ENCODE results near the gene HMX3. TPM values are rescaled to one million over a fixed set of nuclear protein-coding genes. Genes with fewer than 3 reads are reported as not detected.
A peak's percentile ranks its signal among the peaks of the same experiment; 100 is the strongest.

The HMX3 gene
- total and polyA plus RNA-seq, 2 donors (not counting 3 experiments of a cell fraction or from before 2014, with no cell fraction given) = not detected

DNA sequence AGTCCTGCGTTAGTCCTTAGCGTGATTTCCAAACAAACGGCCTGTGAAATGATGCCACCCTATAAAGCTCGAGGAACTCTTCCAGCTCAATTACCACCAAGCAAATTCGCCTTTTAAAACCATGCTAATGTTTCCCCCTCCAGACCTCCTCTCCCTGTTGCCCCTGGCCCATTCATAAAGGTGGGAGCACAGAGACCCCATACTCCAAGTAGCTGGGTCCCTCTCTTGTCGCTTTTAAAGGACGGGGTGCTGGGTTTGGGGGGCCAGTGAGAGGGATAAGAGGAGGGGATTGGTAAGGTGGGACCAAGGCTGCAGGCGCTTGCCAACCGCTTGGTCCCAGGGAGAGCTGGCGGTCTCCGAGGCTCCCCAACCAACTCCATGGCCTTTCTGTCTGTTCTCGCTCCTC, 13.4 kb downstream of the HMX3 start:
- Histone ChIP-seq H4K20me1 (replicated peaks; ENCODE audit: control insufficient read depth, extremely low read depth, insufficient read depth, low read length) (no peaks in the 10 kb centered on the region), H3K27ac (ENCODE audit: insufficient read depth, low read depth, low read length) (no peak overlapping the region), H3K4me2 (ENCODE audit: insufficient read depth, low read length) (no peak overlapping the region), H3K4me3 (replicated peaks in 1 of 3; ENCODE audit: insufficient read depth in 1 of 3, low read depth in 1 of 3, low read length in 3 of 3) (no peak overlapping the region), H3K9ac (replicated peaks; ENCODE audit: extremely low read depth, insufficient read depth, low read length) (no peak overlapping the region), H3K9me1 (replicated peaks; ENCODE audit: control insufficient read depth, extremely low read depth, insufficient read depth, low read length) (no peaks in the 10 kb centered on the region), H3K36me3 (ENCODE audit: control insufficient read depth in 2 of 2, extremely low read depth in 1 of 2, insufficient read depth in 2 of 2, low read length in 2 of 2) (no peaks in the 10 kb centered on the region), H3K79me2 (ENCODE audit: control insufficient read depth, insufficient read depth, low read length) (no peaks in the 10 kb centered on the region), H3K9me3 (replicated peaks; ENCODE audit: control insufficient read depth, insufficient read depth, low read length) (no peaks in the 10 kb centered on the region), H3K4me1 (ENCODE audit: control insufficient read depth, extremely low read depth, insufficient read depth, low read length) (peaks cover 8% of the 10 kb centered on the region), H3K27me3 (ENCODE audit: control insufficient read depth in 2 of 2, insufficient read depth in 2 of 2, low read length in 2 of 2) (peaks cover 80 to 91% of the 10 kb centered on the region in 2 experiments), H2AFZ (ENCODE audit: low read depth, low read length) (no peak overlapping the region)
- FAIRE-seq = peak; percentile 28
- TF ChIP-seq POLR2A (IDR thresholded peaks at IDR 0.05; ENCODE audit: low read depth, low read length) (no peak), MYC (IDR thresholded peaks at IDR 0.05; ENCODE audit: low read depth, low read length) (no peak), CTCF (IDR thresholded peaks at IDR 0.05; ENCODE audit: extremely low read depth in 1 of 2, insufficient read depth in 1 of 2, low read depth in 1 of 2, low read length in 2 of 2) (no peak), EZH2 (IDR thresholded peaks at IDR 0.05; ENCODE audit: borderline replicate concordance, low read depth, low read length, severe bottlenecking) (peak; percentile 76)
- intact Hi-C loops (cut with micrococcal nuclease) = no loop called here
- no peak for DNase-seq (ENCODE audit: low read depth, low spot score)
- dilution Hi-C loops (cut with MboI; ENCODE audit: extremely low pct_ligation_motif_present, low sequenced_read_pairs) = no loop called here
- BruUV-seq (replicated peaks) = no TSS peak
- ChIA-PET CTCF (interaction anchor here (2.5 to 3.1 kb wide), 2 partner anchors 9 to 15 kb away, joined by 12 to 20 read pairs; no protein-coding TSS in a partner anchor), POLR2A (interaction anchor here (0.6 kb wide), 1 partner anchor 74 kb away, joined by 4 read pairs; no protein-coding TSS in a partner anchor)

DNA sequence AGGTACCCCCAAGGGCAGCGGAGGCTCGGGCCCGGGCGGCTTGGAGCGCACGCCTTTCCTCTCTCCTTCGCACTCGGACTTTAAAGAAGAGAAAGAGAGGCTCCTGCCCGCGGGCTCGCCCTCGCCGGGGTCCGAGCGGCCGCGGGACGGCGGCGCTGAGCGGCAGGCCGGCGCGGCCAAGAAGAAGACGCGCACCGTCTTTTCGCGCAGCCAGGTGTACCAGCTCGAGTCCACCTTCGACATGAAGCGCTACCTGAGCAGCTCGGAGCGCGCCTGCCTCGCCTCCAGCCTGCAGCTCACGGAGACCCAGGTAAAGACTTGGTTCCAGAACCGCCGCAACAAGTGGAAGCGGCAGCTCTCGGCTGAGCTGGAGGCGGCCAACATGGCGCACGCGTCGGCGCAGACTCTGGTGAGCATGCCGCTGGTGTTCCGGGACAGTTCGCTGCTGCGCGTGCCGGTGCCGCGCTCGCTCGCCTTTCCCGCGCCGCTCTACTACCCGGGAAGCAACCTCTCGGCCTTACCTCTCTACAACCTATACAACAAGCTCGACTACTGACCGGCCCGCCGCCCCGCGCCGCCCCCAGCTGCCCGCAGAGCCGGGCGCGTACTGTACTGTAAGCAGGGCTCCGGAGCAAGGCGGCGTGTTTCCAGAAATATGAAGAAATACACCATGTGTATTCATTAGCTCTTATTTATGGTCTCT, 13.9 kb downstream of the HMX3 start:
- FAIRE-seq = no peak
- Histone ChIP-seq H3K9me1 (replicated peaks; ENCODE audit: control insufficient read depth, extremely low read depth, insufficient read depth, low read length) (no peaks in the 10 kb centered on the region), H3K9me3 (replicated peaks; ENCODE audit: control insufficient read depth, insufficient read depth, low read length) (no peaks in the 10 kb centered on the region), H3K79me2 (ENCODE audit: control insufficient read depth, insufficient read depth, low read length) (peaks cover 5% of the 10 kb centered on the region), H3K9ac (replicated peaks; ENCODE audit: extremely low read depth, insufficient read depth, low read length) (no peak overlapping the region), H4K20me1 (replicated peaks; ENCODE audit: control insufficient read depth, extremely low read depth, insufficient read depth, low read length) (no peaks in the 10 kb centered on the region), H3K27me3 (ENCODE audit: control insufficient read depth in 2 of 2, insufficient read depth in 2 of 2, low read length in 2 of 2) (peaks cover 74 to 86% of the 10 kb centered on the region in 2 experiments), H2AFZ (ENCODE audit: low read depth, low read length) (peak overlapping the region; percentile 77), H3K36me3 (ENCODE audit: control insufficient read depth in 2 of 2, extremely low read depth in 1 of 2, insufficient read depth in 2 of 2, low read length in 2 of 2) (no peaks in the 10 kb centered on the region), H3K4me2 (ENCODE audit: insufficient read depth, low read length) (peak overlapping the region; percentile 32), H3K4me3 (replicated peaks in 1 of 3; ENCODE audit: insufficient read depth in 1 of 3, low read depth in 1 of 3, low read length in 3 of 3) (peak overlapping the region in 2 of 3 experiments; percentile 15 to 20), H3K27ac (ENCODE audit: insufficient read depth, low read depth, low read length) (no peak overlapping the region), H3K4me1 (ENCODE audit: control insufficient read depth, extremely low read depth, insufficient read depth, low read length) (peaks cover 8% of the 10 kb centered on the region)
- peak; percentile 35 for DNase-seq (ENCODE audit: low read depth, low spot score)
- intact Hi-C loops (cut with micrococcal nuclease) (loop anchor here (5.0 to 10.0 kb wide), 2 partner anchors 297 to 1005 kb away; no protein-coding TSS in a partner anchor), dilution Hi-C loops (cut with MboI; ENCODE audit: extremely low pct_ligation_motif_present, low sequenced_read_pairs) (no loop called here)
- no TSS peak for BruUV-seq (replicated peaks)
- POLR2A ChIA-PET = no interaction called here
- TF ChIP-seq EZH2 (IDR thresholded peaks at IDR 0.05; ENCODE audit: borderline replicate concordance, low read depth, low read length, severe bottlenecking) (peak; percentile 6), MYC (IDR thresholded peaks at IDR 0.05; ENCODE audit: low read depth, low read length) (no peak), POLR2A (IDR thresholded peaks at IDR 0.05; ENCODE audit: low read depth, low read length) (no peak)
- CTCF ChIA-PET = interaction anchor here (0.6 to 3.1 kb wide), 3 partner anchors 9 to 927 kb away, joined by 3 to 20 read pairs (median 12); no protein-coding TSS in a partner anchor
